Measurements from ENCODE around the gene UBTD1.

Gene UBTD1

DNA sequence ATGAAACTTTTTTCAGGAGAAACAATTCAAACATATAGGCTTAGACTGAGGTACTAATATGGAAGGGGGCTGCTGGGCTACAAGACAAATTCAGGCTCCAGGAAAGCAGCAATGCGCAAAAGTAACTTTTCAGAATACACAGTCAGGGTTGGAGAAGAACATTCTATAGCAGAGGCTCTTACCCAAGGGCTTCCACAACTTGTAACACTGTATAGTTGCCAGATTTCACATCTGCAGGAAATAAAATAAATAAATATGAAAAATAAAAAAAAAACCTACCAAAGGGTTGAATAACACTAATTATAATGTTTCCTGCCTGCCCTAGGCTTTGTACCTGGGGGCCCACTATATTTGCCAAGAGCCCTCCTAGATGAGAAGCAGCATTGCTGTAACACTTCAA lies 14.8 kb upstream of the UBTD1 start:
- no peak for DNase-seq

DNA sequence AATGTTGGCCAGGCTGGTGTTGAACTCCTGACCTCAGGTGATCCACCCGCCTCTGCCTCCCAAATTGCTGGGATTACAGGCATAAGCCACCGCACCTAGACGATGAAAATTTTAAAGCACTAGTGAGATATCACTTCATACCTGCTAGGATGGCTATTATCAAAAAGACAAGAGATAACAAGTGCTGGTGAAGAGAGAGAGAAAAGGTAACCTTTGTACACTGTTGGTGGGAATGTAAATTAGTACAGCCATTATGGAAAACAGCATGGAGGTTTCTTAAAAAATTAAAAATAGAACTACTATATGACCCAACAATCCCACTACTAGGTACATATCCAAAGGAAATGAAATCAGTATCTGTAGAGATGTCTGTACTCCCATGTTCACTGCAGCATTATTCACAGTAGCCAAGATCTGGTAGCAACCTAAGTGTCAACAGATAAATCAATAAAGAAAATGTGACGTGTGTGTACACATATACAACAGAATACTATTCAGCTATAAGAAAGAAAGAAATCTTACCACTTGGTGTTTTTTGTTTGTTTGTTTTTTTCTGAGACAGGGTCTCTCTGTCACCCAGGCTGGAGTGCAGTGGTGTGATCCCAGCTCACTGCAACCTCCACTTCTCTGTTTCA lies 13.0 kb upstream of the UBTD1 start:
- no peak for DNase-seq

DNA sequence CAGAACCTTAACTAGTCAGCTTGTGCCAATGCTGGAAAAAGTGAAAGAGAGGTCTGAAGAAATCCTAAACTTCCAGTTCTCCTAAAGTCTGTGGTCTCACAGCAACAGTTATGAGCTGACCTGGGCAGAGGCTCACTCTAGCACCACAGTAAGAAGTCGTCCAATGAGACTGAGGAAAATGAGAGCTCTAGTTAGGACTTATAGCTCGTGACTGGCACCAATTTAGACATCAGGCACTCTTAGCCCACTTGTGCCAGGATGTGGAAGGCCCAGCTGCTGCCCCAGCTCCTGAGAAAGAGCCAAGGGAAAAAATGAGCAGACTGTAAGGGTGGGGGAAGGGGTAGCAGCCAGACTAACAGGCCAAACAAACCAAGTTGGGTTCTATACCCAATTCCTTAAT lies 8.1 kb upstream of the UBTD1 start:
- DNase-seq, result no peak

DNA sequence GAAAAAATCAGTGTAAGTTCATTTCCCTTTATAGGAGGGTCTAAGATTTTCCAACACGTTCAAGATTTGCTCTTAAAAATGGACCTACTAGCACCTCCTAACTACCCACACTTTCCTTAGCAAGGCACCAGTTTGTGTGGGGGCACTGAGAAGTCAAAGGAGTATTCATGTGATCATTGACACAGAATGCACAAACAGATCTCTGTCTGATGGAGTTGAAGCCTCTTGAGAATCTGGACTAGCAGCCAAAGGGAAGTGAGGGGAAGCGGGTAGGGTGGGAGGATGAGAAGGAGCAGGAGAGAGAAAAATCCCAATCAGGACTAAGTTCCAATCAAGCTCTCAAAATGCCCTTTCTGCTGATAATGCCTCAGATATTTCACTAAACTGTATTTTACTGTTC lies 4.6 kb upstream of the UBTD1 start:
- DNase-seq, result no peak

DNA sequence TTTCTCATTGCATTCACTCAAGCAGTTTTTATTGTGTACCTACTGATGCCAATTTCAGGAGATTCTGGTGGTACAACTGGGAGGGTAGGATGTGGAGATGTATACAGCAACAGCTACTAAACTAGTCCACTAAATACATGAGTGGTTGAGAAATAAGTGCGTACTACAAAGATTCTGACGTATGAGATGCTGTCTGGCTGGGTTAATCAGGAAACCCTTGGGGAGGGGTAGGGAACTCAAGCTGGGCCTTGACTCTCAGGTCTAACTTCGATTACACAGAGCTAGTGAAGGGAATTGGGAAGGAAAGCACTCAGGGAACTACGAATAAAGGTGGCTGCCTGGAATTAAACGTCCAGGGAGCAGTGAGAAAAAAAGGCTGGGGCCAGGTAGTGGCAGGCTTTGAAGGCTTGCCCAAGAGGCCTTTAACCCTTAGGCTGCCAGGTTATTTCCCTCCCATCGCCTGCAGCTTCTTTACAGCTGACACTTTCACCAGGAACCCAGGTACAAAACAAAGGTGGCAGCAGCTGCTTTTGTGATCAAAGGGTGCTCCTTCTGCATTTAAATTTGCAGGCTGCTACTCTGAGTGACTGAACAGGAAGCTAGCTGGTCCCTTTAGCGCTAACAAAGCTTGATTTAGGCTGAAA lies 3.7 kb upstream of the UBTD1 start:
- DNase-seq, result no peak

DNA sequence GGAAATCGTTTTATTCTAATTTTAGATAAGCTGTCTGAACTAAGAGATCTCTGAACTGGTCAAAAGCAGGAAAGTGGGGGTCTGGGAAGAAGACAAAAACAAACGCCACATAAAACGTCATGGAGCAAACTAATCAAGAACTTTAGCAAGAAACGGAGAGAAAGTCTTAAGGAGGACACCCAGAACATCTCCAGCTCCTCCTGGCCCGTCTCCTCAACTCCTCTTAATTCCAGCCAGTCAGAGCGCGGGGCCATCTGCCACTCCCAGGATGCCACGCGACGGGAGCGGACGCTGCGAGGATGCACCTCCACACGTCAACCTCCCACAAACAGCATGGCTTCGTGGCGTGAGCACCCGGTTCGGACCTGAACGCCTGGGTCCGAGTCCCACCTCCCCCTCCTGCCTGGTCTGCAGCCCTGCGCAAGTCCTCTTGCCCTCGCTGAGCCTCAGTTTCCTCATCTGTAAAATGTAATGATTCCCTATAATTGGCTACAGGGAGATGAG lies 1.1 kb upstream of the UBTD1 start:
- DNase-seq, result peak; percentile 60

DNA sequence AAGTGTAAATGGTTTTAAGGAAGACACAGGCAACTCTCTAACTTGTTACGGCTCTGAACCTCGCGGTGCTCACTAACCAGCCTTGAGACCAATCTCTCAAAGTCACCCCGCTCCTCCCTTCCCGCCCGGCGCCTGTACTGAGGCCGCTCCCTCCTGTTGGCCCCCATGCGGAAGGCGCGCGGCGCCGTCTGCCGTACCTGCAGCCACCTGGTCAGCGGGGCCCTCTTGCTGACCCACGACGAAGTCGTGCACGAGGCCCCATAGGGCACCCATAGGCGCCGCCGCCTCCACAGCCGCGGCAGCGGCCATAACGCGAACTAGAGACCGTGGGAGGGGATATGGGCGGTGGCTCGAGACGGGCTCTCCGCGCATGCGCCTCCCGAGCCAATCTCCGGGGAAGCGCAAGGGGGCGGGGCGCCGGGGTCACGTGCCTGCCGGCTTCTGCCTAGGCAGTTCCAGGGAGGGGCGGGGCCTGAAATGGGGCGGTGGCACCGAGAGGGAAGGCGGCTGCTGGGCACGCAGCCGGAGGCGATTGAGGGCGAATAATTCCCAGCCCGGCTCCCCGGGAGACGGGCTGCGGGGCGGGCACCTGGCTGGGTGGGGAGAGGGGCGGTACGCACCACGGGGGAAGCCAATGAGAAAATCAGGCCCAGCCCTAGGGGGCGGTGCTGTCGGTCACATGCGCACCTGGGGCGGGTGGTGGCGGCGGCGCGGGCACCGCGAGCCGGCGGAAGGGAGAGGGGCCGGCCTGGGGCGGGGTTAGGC lies 466 bp upstream of the UBTD1 start, which contains the start of gene MMS19:
Gene MMS19, minus strand, starts transcription at position 347 of the 765 bp plus-strand sequence. Its CDS starts 38 bp downstream, at position 309.
- DNase-seq, result peak; percentile 98

DNA sequence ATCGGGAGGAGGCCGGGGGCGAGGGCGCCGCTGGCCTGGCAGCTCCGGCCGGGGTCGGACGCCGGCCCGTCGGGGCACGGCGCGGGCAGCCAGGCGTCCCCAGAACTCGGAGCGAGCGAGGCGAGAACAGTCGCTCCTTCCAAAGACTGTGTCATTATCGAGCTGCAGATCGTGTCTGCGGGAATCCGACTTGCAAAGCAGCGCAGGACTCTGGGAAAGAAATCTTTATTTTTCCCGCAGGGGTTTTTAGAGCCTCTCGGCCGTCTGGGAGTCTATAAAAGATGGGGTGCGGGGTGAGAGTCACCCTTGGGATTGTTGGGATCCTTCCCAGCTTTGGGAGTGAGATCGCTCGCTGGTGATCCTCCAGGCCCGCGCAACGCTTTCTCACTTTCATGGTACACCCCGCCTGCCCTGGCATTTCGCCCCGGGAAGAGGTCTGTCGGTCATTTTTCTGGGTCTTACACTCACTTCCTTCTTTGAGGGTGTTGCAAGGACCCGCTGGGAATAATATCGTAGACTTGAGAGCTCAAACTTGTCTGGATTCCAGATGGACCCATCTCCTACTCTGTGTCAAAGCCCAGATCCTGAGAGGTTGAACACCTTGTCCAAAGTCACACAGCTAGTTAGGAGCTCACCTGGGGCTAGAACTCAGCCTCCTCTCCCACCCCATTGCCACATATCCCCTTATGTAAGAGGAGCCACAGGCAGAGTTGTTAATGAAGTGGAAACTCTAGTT lies 1.0 kb downstream of the UBTD1 start:
- no peak for DNase-seq

DNA sequence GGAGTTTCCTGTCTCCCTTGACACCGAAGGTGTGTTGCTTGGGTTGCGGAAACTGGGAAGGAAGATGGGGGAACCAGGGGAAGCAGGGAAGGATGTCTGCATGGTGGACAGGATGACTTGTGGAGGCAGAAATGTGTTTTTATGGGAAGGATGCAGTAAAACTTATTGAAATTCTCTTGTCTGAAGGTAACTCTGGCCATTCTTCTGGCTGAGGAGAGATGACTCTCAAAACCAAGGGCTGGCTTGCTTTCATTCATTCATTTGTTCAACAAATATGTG lies 1.5 kb downstream of the UBTD1 start:
- DNase-seq, result no peak

DNA sequence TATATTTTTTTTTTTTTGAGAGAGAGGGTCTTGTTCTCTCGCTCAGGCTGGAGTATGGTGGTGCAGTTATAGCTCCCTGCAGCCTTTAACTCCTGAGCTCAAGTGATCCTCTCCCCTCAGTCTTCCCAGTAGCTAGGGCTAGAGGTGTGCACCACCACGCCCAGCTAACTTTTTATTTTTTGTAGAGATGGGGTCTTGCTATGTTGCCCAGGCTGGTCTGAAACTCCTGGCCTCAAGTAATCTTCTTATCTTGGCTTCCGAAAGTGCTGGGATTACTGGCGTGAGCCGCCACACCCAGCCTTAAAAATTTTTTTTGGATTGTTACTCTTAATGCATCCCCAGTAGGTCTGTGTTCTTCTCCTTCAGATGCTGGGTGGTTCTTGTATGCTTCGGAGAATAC lies 4.2 kb downstream of the UBTD1 start:
- no peak for DNase-seq

DNA sequence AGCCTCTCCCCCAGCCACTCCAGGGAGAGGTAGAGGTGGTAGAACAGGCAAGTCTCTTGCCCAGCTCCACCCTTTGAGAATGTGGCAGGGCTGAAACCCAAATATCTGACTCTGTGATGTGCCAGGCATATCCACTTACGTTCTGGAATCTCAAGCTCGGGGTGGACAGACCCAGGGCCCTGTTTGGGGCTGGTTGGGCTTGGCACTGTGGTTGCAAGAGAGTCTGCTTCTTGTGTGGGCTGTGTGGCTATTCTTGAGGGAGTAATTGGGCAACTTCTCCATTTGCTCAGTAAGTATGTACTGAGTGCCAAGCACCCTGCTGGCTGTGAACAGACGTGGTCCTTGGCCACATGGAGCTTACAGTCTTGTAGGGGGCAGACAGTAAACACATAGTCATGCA lies 4.7 kb downstream of the UBTD1 start:
- DNase-seq, result no peak

DNA sequence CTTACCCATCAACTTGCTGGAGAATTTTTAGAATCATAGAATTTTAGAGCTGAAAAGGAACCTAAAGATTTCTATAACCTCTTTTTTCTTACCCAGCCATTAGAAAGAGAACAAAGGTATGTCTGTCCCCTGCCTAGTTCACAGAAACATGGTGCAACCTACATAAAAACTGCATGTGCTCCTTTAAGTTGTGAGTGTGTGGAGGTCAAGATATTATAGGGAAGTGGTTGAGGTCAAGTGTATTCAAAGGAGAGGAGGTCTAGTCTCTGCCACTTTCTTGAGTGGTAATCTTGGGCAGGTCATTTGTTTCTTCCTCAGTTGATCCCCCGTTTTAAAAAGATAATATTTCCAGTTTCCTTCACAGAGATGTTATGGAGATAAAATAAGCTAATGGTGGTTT lies 6.4 kb downstream of the UBTD1 start:
- DNase-seq, result no peak

DNA sequence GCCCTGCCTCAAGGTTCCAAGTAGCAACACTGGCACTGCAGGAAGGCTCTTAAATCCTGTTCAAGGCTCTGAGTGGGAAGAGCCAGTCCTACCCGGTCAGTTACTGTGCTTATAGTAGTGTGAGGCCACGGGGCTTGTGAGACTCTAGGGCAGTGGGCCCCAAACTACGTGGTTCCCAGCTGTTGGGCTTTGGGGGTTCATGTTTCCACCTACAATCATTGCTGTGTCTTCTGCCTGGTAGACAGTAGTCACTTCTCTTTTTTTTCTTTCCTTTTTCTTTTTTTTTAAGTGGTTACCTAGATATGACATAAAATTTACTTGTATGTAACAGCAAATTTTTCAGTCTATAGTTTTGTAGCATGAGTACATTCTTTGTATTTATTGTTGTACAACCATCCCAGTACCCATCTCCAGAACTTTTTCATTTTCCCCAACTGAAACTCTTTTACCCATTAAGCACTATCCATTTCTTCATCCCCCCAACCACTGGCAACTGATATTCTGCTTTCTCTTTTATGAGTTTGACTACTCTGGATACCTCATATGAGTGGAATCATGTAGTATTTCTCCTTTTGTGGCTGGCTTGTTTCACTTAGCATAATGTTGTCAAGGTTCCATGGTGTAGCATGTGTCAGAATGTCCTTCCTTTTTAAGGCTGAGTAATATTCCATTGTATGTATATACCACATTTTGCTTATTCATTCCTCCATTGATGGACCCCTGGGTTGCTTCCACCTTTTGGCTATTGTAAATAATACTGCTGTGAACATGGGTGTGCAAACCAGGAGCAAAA lies 7.7 kb downstream of the UBTD1 start:
- DNase-seq, result no peak

DNA sequence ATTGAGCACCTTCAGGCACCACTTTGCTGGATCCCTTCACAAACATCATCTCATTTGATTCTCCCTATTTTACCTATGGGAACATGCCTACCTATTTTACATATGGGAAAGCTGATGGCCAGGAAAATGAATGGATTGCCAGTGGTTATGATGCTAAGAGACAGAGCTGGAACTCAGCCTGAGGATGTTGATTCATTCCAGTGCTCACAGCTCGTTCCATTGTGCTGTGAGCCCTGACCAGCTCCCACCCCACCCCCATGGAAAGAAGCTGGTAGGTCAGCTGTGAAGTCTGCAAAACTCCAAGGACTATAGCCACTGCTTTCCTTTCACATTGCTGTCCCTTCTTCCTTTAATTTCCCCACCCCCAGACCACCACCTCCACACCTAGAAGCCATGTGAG lies 9.6 kb downstream of the UBTD1 start:
- DNase-seq, result no peak

DNA sequence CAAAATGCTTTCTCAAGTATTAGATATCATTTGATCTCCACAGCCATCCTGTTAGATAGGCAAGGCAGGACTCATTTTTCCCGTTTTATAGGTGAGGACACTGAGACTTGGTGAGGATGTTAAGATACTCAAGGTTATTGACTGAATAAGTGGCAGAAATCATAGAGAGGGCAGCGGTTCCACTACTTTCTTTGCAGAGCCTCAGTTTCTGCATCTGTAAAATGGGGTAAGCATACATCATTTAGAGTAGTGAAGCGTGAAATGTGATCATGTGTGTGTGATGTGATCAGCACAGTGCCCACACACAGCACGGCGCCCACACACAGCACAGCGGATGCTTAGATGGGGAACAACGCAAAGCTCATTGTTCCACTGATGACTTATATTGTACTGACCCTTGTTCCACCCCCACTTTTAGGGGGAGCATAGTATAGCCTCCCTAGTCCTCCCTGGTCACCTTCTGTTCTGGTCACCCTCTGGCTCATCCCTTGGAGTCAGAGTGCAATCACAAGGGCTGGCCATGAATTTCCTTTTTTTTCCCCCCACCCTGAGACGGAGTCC lies 10.5 kb downstream of the UBTD1 start:
- no peak for DNase-seq

DNA sequence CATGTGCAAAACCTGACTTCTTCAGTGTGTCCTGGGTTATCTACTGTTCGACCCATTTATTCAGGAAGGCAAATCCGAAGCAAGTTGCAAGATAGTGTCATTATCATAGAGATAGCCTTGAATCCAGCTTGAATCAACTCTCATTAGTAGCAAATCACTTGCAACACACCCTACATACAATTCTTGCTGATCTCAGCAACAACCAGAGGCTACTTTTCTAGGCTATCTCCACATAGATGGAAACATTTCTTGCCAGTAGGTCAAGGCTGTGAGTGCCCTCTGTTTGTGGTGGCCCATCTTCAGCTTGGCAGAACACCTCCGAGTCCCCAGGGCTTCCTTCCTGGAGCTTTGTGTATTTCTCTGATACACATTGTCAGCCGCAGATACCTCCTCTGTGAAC lies 12.0 kb downstream of the UBTD1 start:
- DNase-seq, result no peak

DNA sequence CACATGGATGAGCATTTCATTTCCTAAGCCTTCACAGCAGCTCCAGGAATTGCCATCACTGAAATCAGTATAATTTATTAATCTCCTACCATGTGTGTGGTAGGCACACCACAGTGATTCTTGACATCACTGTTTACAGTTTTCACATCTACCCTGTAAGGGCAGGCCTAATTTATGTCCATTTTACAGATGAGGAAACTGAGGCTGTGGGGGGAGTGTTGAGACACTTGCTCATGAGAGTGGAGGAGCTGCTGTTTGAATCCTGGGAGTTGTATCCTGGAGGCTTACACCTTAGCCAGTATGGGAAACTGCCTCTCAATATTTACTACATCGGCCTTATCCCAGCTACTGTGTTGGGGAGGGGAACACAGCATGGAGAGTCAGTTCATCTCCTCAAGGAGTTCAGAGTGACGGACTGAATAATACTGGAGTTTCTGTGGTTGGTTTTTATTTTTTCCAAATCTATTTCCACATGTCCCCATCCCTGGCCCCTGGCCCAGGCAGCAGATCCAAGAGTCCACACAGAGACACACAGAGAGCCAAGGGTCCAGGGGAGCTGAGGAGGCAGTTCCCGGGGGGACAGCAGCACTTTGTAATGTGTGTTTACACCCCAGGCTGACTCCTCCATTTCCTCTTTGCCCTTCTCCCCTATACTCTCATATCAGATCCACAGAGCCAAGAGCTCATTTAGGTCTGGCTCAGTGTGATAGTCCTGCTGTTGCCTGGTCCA lies 13.2 kb downstream of the UBTD1 start:
- DNase-seq, result no peak

DNA sequence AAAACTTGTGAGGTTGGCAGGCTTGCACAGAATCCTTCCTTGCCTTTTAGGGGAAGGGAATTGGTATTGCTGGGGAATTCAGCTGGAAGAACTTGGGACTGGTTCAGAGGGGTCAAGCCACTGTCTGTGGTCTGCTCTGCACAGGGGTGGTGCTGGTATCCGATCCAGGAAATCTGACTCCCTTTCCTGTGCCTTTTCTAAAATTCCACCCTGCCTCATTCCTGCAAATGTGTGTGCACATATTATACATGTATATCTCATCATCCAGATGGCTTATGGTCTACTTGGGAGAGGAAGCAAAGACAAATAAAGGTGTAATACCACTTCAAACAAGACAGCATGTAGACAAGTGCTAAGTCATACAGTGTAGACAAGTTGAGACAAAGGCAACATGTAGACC lies 14.3 kb downstream of the UBTD1 start:
- DNase-seq, result no peak

DNA sequence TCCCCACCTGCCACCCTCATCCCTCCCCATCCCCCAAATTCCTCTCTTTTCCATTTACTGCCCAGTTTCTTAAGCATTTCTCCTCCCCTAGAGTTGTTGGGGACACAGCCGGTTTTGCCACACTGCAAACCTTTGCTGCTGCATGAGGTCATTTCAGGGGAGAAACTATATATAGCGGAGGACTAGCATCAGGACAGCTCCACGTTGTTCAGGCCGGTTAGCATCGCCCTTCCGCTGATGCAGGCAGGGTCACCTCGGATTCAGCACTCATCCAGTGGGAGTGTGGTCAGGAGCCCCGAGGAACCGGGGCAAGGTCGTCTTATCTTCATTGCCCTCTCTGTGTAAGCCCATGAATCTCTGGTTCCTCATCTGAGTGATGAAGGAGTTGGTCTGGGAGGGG lies 15.6 kb downstream of the UBTD1 start:
- DNase-seq, result no peak

DNA sequence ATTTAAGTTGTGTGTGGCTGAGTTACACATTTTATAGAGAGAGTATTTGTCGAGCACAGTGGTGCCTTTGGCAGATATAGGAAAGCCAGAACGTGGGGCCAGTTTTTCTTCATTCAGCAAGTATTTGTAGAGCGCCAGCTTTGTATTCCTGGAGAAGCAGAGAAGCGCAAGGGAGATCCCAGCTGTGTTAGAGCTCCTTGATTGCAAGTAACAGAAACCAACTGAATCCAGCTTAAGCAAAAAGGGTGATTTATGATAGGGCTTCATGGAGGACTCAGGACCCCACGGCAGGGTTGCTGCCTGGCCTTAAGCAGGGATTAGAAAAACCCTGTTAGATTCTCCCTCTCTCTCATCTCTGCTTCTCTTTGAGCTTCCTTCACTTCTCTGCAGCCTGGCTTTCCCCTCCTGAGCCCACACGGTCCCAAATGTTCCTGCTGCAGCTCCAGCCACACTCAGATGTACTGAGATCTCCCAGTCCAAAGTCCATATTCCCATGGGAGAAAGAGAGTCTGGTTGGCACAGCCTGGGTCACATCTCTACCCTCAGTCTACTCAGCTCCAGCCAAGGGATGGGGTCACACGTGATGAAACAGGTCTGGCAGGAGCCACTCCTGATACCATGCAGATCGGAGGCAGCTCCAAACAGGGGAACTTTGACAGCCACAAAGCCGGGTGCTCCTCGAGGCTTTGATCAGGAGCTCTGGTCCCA lies 16.7 kb downstream of the UBTD1 start:
- DNase-seq, result no peak

Measured in CD4-positive, alpha-beta T cell treated with Interleukin-15 for 1 hour (primary cell).